ENCODE results near the gene SNX20.

The SNX20 gene

GRCh38 chr16:50675686-50676610, 5.2 kb downstream of the SNX20 start:
- no peak for TF ChIP-seq CTCF (IDR thresholded peaks at IDR 0.05; ENCODE audit: low read depth, low read length, missing control alignments)
- no peak for DNase-seq (ENCODE audit: low read depth)
- in situ Hi-C loops (cut with HindIII; ENCODE audit: low sequenced_read_pairs), result no loop called here
- H3K4me3 ChIP-seq (ENCODE audit: low read depth, low read length), result no peak overlapping the region

GRCh38 chr16:50674831-50675230, 6.3 kb downstream of the SNX20 start:
- TF ChIP-seq CTCF (IDR thresholded peaks at IDR 0.05; ENCODE audit: low read depth, low read length, missing control alignments), result no peak
- H3K4me3 ChIP-seq (ENCODE audit: low read depth, low read length), result no peak overlapping the region
- DNase-seq (ENCODE audit: low read depth), result no peak
- in situ Hi-C loops (cut with HindIII; ENCODE audit: low sequenced_read_pairs), result no loop called here

- no peak for DNase-seq (ENCODE audit: low read depth)
- TF ChIP-seq CTCF (IDR thresholded peaks at IDR 0.05; ENCODE audit: low read depth, low read length, missing control alignments), result no peak
- no peak overlapping the region for H3K4me3 ChIP-seq (ENCODE audit: low read depth, low read length)
- in situ Hi-C loops (cut with HindIII; ENCODE audit: low sequenced_read_pairs), result no loop called here
Measured at GRCh38 chr16:50673496-50674275, 7.4 kb downstream of the SNX20 start.

DNA sequence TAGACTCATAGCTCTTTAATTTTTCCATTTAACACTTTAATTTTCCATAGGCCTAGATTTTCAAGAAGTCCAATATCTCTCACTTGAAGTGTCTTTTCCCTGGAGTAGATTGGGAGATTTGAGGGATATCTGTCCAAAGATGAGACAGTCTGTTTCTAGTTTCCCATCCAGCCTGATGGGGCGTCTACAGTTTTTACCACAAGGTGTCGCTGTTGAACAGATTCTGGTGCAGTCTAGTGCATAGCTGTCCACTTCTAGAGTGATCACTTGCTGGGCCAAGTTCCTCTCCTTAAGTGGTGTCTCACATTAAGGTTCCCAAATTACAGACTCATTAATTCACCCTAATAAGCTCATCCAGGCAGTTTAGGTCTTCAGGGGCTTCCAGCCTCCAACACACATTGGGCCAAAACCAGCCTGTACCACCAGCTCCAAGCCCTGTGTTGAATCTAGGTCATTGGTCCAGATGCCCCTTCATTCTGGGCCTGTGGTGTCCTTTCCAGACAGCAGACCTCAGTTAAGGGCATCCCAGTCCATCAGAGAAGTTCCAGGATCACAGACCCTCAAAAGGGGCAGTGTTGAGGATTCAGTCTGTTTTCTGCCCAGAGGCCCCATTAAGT, 9.4 kb downstream of the SNX20 start:
- no peak overlapping the region for H3K4me3 ChIP-seq (ENCODE audit: low read depth, low read length)
- DNase-seq (ENCODE audit: low read depth), result no peak
- in situ Hi-C loops (cut with HindIII; ENCODE audit: low sequenced_read_pairs), result no loop called here
- peak; percentile 44 for TF ChIP-seq CTCF (IDR thresholded peaks at IDR 0.05; ENCODE audit: low read depth, low read length, missing control alignments)

GRCh38 chr16:50670476-50670875, 10.6 kb downstream of the SNX20 start:
- H3K4me3 ChIP-seq (ENCODE audit: low read depth, low read length), result no peak overlapping the region
- DNase-seq (ENCODE audit: low read depth), result no peak
- in situ Hi-C loops (cut with HindIII; ENCODE audit: low sequenced_read_pairs), result no loop called here
- no peak for TF ChIP-seq CTCF (IDR thresholded peaks at IDR 0.05; ENCODE audit: low read depth, low read length, missing control alignments)

- H3K4me3 ChIP-seq (ENCODE audit: low read depth, low read length), result no peak overlapping the region
- no peak for DNase-seq (ENCODE audit: low read depth)
- in situ Hi-C loops (cut with HindIII; ENCODE audit: low sequenced_read_pairs), result no loop called here
- no peak for TF ChIP-seq CTCF (IDR thresholded peaks at IDR 0.05; ENCODE audit: low read depth, low read length, missing control alignments)
Measured at GRCh38 chr16:50669741-50670140, 11.4 kb downstream of the SNX20 start.

Measured in astrocyte of the cerebellum (primary cell).